ENCODE results near the gene PKD1L1.
"Not testable (repeated sequence)": the region's sequence is repeated elsewhere in the genome, so short reads cannot be mapped to it uniquely, and the experiment has no call there.

The PKD1L1 gene

DNA sequence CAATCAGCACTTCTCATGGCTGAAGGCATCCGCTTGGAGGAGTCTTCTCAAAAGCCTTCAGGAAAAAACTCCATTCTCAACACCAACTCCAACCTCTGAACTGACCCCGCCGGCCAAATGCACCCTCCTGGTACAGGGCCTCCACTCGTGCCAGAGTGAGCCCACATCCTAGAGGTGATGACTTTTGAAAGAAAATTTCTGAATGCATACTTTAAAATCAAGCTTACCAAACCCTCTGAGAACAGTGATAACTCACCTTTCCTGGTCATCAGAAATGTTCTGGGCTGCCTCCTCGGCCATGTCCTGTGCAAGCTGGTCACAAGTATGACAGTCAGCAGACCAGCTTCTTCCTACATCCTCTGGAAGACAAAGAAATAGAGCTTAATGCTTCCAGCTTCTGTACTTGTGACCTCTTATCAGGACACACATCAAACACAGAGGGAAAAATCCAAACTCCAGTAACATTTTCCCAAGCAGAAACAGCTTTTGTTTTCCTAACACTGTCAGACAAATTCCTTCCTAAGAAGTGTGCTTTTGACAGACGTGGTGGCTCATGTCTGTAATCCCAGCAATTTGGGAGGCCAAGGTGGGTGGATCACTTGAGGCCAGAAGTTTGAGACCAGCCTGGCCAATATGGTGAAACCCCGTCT is at the start of gene PKD1L1:
Gene PKD1L1 (minus strand): TSS at position 326 of the 650 bp plus-strand sequence. CDS start 26 bp downstream, at position 300.
- DNase-seq (ENCODE audit: low read depth), result no peak

- DNase-seq (ENCODE audit: low read depth), result no peak
Observed at GRCh38 chr7:47992446-47992845, 44.2 kb upstream of the PKD1L1 start.

- peak; percentile 60 for DNase-seq (ENCODE audit: low read depth)
Observed at GRCh38 chr7:47991741-47992311, 43.6 kb upstream of the PKD1L1 start.

GRCh38 chr7:47991270-47991669 is 43.0 kb upstream of the PKD1L1 start:
- no peak for DNase-seq (ENCODE audit: low read depth)

DNA sequence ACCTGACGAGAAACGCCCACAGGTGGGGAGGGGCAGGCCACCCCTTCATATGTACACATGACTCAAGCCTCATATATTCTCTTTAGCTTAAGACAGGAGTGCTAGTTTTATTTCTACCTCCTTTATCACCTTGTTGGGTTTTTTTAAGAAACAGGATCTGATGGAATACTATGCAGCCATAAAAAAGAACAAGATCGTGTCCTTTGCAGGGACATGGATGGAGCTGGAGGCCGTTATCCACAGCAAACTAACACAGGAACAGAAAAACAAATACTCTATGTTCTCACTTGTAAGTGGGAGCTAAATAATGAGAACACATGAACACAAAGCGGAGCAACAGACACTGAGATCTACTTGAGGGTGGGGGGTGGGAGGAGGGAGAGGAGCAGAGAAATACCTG is 42.3 kb upstream of the PKD1L1 start:
- no peak for DNase-seq (ENCODE audit: low read depth)

DNA sequence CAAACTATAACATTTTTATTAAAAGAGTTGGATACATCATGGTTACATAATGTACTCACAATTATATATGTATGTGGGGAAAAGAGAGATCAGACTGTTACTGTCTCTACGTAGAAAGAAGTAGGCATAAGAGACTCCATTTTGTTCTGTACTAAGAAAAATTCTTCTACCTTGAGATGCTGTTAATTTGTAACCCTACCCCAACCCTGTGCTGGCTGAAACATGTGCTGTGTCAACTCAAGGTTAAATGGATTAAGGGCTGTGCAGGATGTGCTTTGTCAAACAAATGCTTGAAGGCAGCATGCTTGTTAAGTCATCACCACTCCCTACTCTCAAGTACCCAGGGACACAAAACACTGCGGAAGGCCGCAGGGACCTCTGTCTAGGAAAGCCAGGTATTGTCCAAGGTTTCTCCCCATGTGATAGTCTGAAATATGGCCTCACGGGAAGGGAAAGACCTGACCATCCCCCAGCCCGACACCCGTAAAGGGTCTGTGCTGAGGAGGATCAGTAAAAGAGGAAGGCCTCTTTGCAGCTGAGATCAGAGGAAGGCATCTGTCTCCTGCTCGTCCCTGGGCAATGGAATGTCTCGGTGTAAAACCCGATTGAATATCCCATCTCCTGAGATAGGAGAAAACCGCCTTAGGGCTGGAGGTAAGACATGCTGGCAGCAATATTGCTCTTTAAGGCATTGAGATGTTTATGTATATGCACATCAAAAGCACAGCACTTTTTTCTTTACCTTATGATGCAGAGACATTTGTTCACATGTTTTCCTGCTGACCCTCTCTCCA is 41.5 kb upstream of the PKD1L1 start:
- DNase-seq (ENCODE audit: low read depth), result not testable (repeated sequence)

DNA sequence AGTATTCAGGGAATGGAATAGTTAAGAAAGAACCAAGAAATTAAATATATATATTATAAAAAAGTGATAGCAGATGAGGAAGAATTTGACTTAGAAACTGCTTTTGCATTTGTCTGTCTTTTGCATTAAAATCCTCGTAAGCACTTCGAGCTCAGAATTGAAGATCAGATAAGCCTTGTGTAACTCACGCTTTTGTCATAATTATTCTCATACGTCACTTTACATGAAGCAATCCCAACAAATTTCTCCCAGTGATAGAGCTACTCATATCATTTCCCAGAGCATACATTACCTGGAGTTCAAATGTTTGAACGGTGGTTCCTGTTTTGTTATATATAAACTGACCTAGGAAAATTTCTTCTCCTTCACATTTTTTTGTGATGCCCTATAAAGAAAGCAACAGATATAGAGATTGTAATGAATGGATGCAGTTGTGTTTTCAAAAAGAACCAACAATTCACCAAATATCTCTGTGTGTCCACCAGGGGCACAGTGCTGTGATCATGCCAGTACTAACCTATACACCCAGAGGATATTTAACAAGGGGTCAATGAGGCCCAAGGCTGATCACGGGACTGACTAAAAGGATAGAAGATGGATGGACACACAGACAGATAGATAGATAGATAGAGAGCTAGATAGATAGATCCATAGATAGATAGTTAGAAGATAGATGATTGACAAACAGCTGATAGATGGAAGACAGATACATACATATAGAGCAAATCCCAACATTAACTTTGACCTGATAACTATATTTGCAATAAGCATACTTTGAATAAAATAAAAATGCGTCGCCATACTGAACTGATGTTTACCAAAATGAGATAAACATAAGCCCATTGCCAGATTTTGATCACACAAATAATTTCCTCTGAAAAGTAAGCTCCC is 40.5 kb upstream of the PKD1L1 start:
- no peak for DNase-seq (ENCODE audit: low read depth)

- no peak for DNase-seq (ENCODE audit: low read depth)
Observed at GRCh38 chr7:47982610-47983009, 34.3 kb upstream of the PKD1L1 start.

GRCh38 chr7:47980648-47981047 is 32.4 kb upstream of the PKD1L1 start:
- DNase-seq (ENCODE audit: low read depth), result not testable (repeated sequence)

DNA sequence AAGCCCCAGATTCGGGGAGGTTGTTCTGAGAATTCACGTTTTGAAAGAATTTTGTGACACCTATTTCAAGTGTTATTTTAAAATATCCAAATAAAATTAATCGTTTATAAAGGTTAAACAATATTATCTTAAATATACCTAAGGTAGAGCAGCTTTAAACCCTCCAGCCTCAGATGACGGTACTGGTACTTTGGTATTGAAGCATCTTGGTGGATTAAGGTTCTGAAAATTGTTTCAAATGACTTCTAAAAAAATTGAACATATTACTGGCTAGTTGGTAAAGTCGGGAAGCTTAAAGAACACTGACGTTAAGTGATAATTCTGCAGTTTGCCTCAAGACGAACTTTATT is 31.5 kb upstream of the PKD1L1 start:
- no peak for DNase-seq (ENCODE audit: low read depth)

DNA sequence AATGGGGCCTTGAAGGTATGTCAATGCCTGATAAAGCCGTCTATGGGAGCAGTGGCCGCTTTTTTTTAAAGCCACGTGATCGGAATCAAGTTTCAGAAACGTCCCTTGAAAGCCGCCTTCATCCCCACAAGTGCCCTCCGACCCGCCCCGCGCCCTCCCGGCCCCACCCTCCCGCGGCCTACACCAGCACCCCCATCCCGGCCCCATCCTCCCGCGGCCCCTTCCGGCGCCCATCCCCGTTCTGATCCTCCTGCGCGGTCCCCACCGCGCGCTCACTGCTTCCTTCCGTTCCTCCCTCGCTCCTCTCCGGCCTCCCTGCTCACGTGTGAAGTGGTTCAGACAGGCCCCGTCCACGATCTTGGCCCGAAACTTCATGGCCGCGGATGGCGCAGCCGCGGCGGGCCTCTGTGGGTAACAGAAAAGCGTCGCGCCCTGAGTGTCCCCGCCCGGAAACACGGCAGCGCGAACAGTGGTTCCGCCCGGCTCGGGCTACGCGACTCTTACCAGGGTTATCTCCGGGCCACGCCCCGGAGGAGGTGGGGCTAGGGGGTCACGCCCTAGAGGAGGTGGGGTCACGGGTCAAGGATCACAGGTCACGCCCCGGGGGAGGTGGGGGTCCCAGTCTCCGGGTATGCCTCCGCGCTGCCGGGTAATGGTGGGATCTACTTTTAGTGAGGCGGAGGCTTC is 31.0 kb upstream of the PKD1L1 start, which contains the start of gene HUS1:
Gene HUS1 (minus strand): TSS at position 471 of the 687 bp plus-strand sequence. CDS start 96 bp downstream, at position 375.
- peak; percentile 80 for DNase-seq (ENCODE audit: low read depth)

- no peak for DNase-seq (ENCODE audit: low read depth)
Observed at GRCh38 chr7:47978790-47979144, 30.5 kb upstream of the PKD1L1 start.

- DNase-seq (ENCODE audit: low read depth), result no peak
Observed at GRCh38 chr7:47973739-47974138, 25.5 kb upstream of the PKD1L1 start.

- DNase-seq (ENCODE audit: low read depth), result no peak
Observed at GRCh38 chr7:47970761-47971160, 22.5 kb upstream of the PKD1L1 start.

DNA sequence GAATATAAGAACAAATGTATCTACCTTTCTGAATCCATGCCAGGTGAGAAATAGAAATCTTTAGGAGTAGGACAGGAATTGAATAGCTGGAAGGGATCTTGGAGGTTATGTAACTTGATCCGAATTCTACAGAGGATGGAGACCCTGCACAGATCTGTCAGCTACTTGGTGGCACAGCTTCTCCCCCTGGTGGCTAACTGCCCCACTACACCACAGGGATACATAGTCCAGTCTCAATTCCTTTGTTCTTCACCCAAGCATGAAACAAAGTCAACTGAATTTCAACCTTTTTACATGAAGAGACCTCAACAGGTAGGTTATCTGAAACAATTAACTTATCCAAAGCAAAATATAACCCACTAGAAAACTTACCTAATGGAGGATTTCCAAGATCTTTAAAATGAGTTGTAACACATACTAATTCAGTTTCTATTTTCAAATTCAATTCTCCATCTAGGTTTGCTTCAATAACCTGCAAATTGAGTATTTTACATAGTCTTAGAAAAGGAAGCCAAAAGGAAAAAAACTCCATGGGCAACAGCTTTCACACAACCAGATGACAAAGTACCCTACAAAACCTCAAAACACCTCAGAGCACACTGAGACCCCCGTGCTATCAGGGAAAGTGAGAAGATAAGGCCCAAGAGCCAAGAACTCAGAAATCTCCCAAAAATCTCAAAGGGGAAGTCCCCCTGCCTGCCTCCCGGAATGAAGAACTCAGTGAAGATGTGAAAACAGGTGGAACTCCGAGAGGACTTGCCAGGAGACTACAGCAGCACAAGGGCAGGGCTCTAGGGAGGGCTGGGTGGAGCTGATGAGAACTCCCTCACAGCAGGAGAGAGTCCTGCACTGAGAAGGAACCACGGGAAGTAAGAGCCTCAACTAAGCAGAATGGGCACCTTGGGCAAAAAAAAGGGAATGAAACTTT is 20.8 kb upstream of the PKD1L1 start:
- peak; percentile 46 for DNase-seq (ENCODE audit: low read depth)

DNA sequence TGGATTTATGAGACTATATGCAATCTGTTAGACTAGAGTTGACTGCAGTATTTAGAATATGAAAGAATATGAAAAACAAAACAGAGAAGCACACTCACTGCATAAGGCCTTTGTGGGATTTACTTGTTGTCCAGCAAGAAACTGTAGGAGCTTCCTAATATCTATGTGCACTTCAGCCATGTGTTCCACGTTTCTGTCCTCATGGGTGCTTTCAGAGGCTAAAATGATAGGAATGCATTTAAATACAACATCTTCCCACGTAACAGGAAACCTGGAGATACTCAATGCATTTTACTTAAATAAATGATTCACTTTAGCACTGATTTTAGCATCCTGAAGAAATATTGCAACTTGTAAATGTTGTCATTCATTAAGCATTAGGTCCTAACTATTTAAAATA is 19.4 kb upstream of the PKD1L1 start:
- DNase-seq (ENCODE audit: low read depth), result no peak

DNA sequence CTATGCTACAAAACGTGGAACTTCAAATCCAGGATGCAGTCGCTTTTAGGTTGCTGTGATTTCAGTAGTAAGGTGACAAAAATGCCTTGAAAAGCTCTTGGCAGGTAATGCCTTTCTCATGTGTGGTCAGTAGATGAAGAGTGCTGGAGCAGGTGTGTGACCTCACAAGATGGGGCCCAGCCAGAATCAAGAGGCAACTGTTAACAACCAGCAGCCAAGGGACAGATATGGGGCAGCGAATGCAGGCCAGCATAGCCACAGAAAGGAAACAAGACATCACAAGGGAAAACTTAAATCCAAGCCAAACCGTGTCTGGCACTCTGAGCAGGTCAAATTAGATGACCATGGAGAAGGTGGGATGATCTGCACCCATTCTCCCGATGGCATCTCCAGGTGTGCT is 18.9 kb upstream of the PKD1L1 start:
- no peak for DNase-seq (ENCODE audit: low read depth)

DNA sequence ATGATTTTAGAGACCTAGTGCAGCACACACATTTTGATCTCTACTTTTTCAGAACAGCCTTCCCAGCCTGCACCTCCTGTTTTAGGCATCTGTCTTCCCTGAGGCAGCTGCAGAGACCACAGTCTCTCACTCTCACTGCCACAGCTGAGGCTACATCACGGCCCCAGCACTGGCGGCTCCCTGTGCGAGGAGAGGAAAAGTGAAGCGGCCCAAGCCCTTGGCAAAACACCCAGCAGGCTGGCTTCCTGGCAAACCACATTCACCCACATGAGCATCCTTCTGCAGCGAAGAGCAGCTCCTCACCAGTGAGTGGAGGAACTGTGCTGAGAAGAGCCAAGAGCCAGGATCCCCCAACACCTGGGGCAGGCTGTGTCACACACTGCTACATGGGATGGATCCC is 17.2 kb upstream of the PKD1L1 start:
- DNase-seq (ENCODE audit: low read depth), result no peak

- DNase-seq (ENCODE audit: low read depth), result no peak
Observed at GRCh38 chr7:47962262-47962661, 14.0 kb upstream of the PKD1L1 start.

GRCh38 chr7:47957156-47957555 is 8.9 kb upstream of the PKD1L1 start:
- DNase-seq (ENCODE audit: low read depth), result no peak

GRCh38 chr7:47956220-47956619 is 8.0 kb upstream of the PKD1L1 start:
- DNase-seq (ENCODE audit: low read depth), result no peak
